Upper lobe of left lung (tissue), 6 donors: ENCODE results near the gene ASIC2. TPM values are rescaled to one million over a fixed set of nuclear protein-coding genes. Genes with fewer than 3 reads are reported as not detected.

ENCODE experiments used
- ATAC-seq, 2 donors: fragments of 200-7000 bp; cut with Tn5 transposase; one replicate each; pipeline ENCODE4 v1.9.1; 2022; ENCODE audit warnings: mild to moderate bottlenecking in 2 of 2, moderate library complexity in 2 of 2; ENCODE audit not compliant: low FRiP score in 2 of 2
- DNase-seq, 2 donors: peaks; one replicate each; pipeline ENCODE4 v3.0.0-alpha.2; 2019 to 2020
- H3K27ac ChIP-seq, 4 donors: fragments of 200-600 bp; sonication (generic); one replicate each; pipeline ENCODE4 v1.5.1; 2016 to 2019
- H3K27me3 ChIP-seq, 4 donors: fragments of 200-600 bp; sonication (generic); one replicate each; pipeline ENCODE4 v1.5.1; 2017 to 2019
- H3K36me3 ChIP-seq, 4 donors: fragments of 200-600 bp; sonication (generic); one replicate each; pipeline ENCODE4 v1.5.1; 2016 to 2019
- H3K4me1 ChIP-seq, 4 donors: fragments of 200-600 bp; sonication (generic); one replicate each; pipeline ENCODE4 v1.5.1; 2018 to 2019
- H3K4me3 ChIP-seq, 4 donors: fragments of 200-600 bp; sonication (generic); one replicate each; pipeline ENCODE4 v1.5.1; 2017 to 2019; ENCODE audit warnings: mild to moderate bottlenecking in 2 of 4, moderate library complexity in 1 of 4
- H3K9me3 ChIP-seq, 4 donors: fragments of 200-600 bp; sonication (generic); one replicate each; pipeline ENCODE4 v1.5.1; 2018 to 2019
- CTCF ChIP-seq, 6 experiments: fragments of 450-650 bp in 4 of 6; fragments of 200-600 bp in 2 of 6; sonication (generic) in 2 of 6; IDR thresholded peaks; one replicate each; pipeline ENCODE4 v1.5.1; 2016 to 2019; ENCODE audit warnings: antibody characterized with exemption in 6 of 6
- EP300 ChIP-seq, 4 donors: sonication (generic); formaldehyde crosslinking; IDR thresholded peaks; one replicate each; pipeline ENCODE4 v1.5.1; 2017; ENCODE audit warnings: antibody characterized with exemption in 4 of 4, control low read depth in 2 of 4
- POLR2A ChIP-seq, 4 donors: fragments of 450-650 bp; IDR thresholded peaks; one replicate each; pipeline ENCODE4 v1.5.1; 2016 to 2017; ENCODE audit warnings: antibody characterized with exemption in 4 of 4, mild to moderate bottlenecking in 2 of 4
- POLR2AphosphoS5 ChIP-seq, 2 donors: sonication (generic); formaldehyde crosslinking; IDR thresholded peaks; one replicate each; pipeline ENCODE4 v1.5.1; 2017; ENCODE audit warnings: antibody characterized with exemption in 2 of 2
- WGBS, 2 donors: methylation state at CpG; one replicate each; pipeline ENCODE4 v1.1.5; 2017 to 2018; 5-methylcytosine and 5-hydroxymethylcytosine counted together
- total RNA-seq, 6 donors: library from RNA; depleted of rRNA in 4 of 6; stranded (reverse); fragments of >200 nt in 4 of 6; gene quantifications; one replicate each; pipeline versions ENCODE4 v1.1.0 to v1.2.1, GENCODE V29; 2016 to 2021
- donor health status: DM: no; HTN: no; CAD: no; lungs with moderate emphysema.
- donor health status: DM: no; HTN: yes; CAD: no; lungs with severe emphysema.

The ASIC2 gene
- total RNA-seq, 6 donors from 2014 or later = 0.17 TPM; not detected in 5

DNA sequence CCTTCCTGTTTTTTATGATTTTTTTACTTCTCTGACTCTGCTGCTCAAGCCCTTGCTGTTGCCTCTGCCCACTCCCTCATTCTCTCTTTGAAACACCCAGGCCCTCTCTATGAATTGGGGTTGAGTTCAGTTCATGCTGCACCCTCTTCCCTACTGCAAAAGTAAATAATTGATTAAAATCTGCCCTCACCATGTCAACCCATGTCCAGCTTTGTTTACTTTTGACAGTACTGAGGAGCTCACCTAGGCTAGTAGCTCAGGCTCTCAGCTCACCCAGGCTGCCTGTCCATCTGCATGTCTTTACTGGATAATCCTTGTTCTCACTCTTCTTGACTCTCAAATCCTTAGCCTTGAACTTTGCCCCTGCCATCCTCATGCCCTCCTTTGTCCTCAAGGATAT is 206.2 kb downstream of the ASIC2 start:
- TF ChIP-seq POLR2A (IDR thresholded peaks at IDR 0.05) = no peak
- no peak for TF ChIP-seq EP300 (IDR thresholded peaks at IDR 0.05)
- no peak for TF ChIP-seq POLR2AphosphoS5 (IDR thresholded peaks at IDR 0.05)
- TF ChIP-seq CTCF (IDR thresholded peaks at IDR 0.05) = no peak
- DNase-seq (no peak), ATAC-seq (no peak)
- H3K27me3 ChIP-seq = no peaks in the 10 kb centered on the region
- H3K4me3 ChIP-seq = no peak overlapping the region
- no peak overlapping the region for H3K27ac ChIP-seq
- H3K36me3 ChIP-seq = no peaks in the 10 kb centered on the region
- H3K9me3 ChIP-seq = no peaks in the 10 kb centered on the region
- H3K4me1 ChIP-seq = no peaks in the 10 kb centered on the region

- H3K27ac ChIP-seq = no peak overlapping the region
- no peak overlapping the region for H3K4me3 ChIP-seq
- no peaks in the 10 kb centered on the region for H3K4me1 ChIP-seq
- H3K27me3 ChIP-seq = no peaks in the 10 kb centered on the region
- ATAC-seq (no peak), DNase-seq (no peak)
- no peaks in the 10 kb centered on the region for H3K36me3 ChIP-seq
- TF ChIP-seq CTCF (IDR thresholded peaks at IDR 0.05) (no peak), POLR2AphosphoS5 (IDR thresholded peaks at IDR 0.05) (no peak), POLR2A (IDR thresholded peaks at IDR 0.05) (no peak), EP300 (IDR thresholded peaks at IDR 0.05) (no peak)
- H3K9me3 ChIP-seq = no peaks in the 10 kb centered on the region
- WGBS, 2 donors = 75 to 85% methylated on average over 1 of the region's 1 CpG
Observed at GRCh38 chr17:33086041-33086440, 207.1 kb downstream of the ASIC2 start.

DNA sequence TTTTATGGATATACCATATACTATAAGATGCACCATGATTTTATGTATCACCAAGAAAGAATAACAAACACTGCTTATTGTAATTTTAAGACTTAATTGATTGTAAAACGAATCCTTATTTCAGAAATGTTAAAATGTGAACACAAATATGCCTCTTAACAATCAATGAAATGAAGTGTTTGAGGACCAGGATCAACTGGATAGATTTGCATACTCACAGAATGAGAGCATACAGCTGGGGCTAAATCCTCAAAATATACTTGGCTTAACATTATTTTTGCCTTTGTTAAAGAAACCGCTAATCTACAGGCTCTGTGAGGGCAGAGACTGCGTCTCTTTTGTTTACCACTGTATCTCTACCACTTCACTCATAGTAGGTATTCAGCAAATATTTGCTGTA is 207.8 kb downstream of the ASIC2 start:
- WGBS, 2 donors = 60% methylated on average over 3 of the region's 3 CpGs
- H3K27ac ChIP-seq = no peak overlapping the region
- no peak overlapping the region for H3K4me3 ChIP-seq
- TF ChIP-seq CTCF (IDR thresholded peaks at IDR 0.05) = no peak
- TF ChIP-seq POLR2A (IDR thresholded peaks at IDR 0.05) = no peak
- no peak for TF ChIP-seq POLR2AphosphoS5 (IDR thresholded peaks at IDR 0.05)
- no peak for TF ChIP-seq EP300 (IDR thresholded peaks at IDR 0.05)
- H3K9me3 ChIP-seq = no peaks in the 10 kb centered on the region
- H3K36me3 ChIP-seq = no peaks in the 10 kb centered on the region
- DNase-seq = no peak
- H3K4me1 ChIP-seq = no peaks in the 10 kb centered on the region
- no peak for ATAC-seq
- H3K27me3 ChIP-seq = no peaks in the 10 kb centered on the region

DNA sequence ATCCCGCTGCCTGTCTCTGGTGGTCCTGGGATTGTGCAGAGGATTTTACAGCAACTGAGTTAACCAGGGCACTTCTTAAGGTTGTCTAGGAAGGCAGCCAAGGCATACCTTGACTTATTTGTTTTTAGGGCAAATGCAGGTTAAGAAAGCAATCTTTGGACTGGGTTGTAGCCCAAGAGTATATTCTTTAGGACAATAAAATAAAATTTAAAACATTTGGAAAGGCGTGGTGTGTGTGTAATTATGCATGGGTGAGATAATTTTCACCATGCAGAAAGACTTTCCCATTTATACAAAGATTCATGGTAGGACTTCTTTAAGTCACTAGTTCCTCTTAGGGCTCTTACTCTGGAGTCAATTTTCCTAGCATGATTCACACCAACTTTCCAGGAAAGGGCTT is 208.3 kb downstream of the ASIC2 start:
- H3K36me3 ChIP-seq = no peaks in the 10 kb centered on the region
- 70 to 87% methylated on average over 2 of the region's 2 CpGs for WGBS, 2 donors
- H3K4me1 ChIP-seq = no peaks in the 10 kb centered on the region
- TF ChIP-seq CTCF (IDR thresholded peaks at IDR 0.05) = no peak
- TF ChIP-seq EP300 (IDR thresholded peaks at IDR 0.05) = no peak
- no peak for TF ChIP-seq POLR2A (IDR thresholded peaks at IDR 0.05)
- TF ChIP-seq POLR2AphosphoS5 (IDR thresholded peaks at IDR 0.05) = no peak
- H3K27me3 ChIP-seq = no peaks in the 10 kb centered on the region
- no peak for DNase-seq
- no peaks in the 10 kb centered on the region for H3K9me3 ChIP-seq
- no peak for ATAC-seq
- no peak overlapping the region for H3K4me3 ChIP-seq
- H3K27ac ChIP-seq = no peak overlapping the region

- Histone ChIP-seq H3K4me1 (no peaks in the 10 kb centered on the region), H3K27ac (no peak overlapping the region), H3K4me3 (no peak overlapping the region), H3K36me3 (no peaks in the 10 kb centered on the region), H3K9me3 (no peaks in the 10 kb centered on the region), H3K27me3 (no peaks in the 10 kb centered on the region)
- TF ChIP-seq POLR2A (IDR thresholded peaks at IDR 0.05) (no peak), CTCF (IDR thresholded peaks at IDR 0.05) (no peak), EP300 (IDR thresholded peaks at IDR 0.05) (no peak), POLR2AphosphoS5 (IDR thresholded peaks at IDR 0.05) (no peak)
- no peak for DNase-seq
- ATAC-seq = no peak
- 68 to 84% methylated on average over 7 of the region's 7 CpGs for WGBS, 2 donors
Observed at GRCh38 chr17:33082529-33083173, 210.4 kb downstream of the ASIC2 start.
